HG02943 (cell line): ENCODE results near the gene KNL1.
A peak's percentile ranks its signal among the peaks of the same experiment; 100 is the strongest.
"Not testable (repeated sequence)": the region's sequence is repeated elsewhere in the genome, so short reads cannot be mapped to it uniquely, and the experiment has no call there.

Experiments
- ATAC-seq: cut with Tn5 transposase; IDR thresholded peaks from one replicate; pipeline ENCODE4 v1.9.1; 2021; ENCODE audit warnings: mild to moderate bottlenecking, low read depth, moderate library complexity; ENCODE audit not compliant: unreplicated experiment

KNL1 gene

GRCh38 chr15:40660686-40661085 lies 66.6 kb downstream of the KNL1 start:
- ATAC-seq: no peak

GRCh38 chr15:40664909-40665308 lies 70.9 kb downstream of the KNL1 start:
- ATAC-seq: no peak

GRCh38 chr15:40676290-40676689 lies 82.2 kb downstream of the KNL1 start:
- not testable (repeated sequence) for ATAC-seq

GRCh38 chr15:40676906-40677305 lies 82.9 kb downstream of the KNL1 start:
- not testable (repeated sequence) for ATAC-seq

- no peak for ATAC-seq
Observed at GRCh38 chr15:40680151-40680550, 86.1 kb downstream of the KNL1 start.

- ATAC-seq: not testable (repeated sequence)
Observed at GRCh38 chr15:40680959-40681358, 86.9 kb downstream of the KNL1 start.

- no peak for ATAC-seq
Observed at GRCh38 chr15:40684381-40684780, 90.3 kb downstream of the KNL1 start.

GRCh38 chr15:40685376-40685775 lies 91.3 kb downstream of the KNL1 start:
- no peak for ATAC-seq

GRCh38 chr15:40688932-40689799 lies 95.1 kb downstream of the KNL1 start:
- no peak for ATAC-seq

- no peak for ATAC-seq
Observed at GRCh38 chr15:40691737-40692136, 97.7 kb downstream of the KNL1 start.

GRCh38 chr15:40693904-40694687 lies 100.0 kb downstream of the KNL1 start:
- ATAC-seq: no peak

- ATAC-seq: peak; percentile 83
Observed at GRCh38 chr15:40694688-40695468, 100.8 kb downstream of the KNL1 start, which contains the start of gene RAD51. Gene RAD51, plus strand, starts transcription at chr15:40695174. Its CDS starts 3,585 bp downstream, at chr15:40698759.

GRCh38 chr15:40695469-40695890 lies 101.4 kb downstream of the KNL1 start:
- peak; percentile 20 for ATAC-seq

GRCh38 chr15:40696228-40696627 lies 102.2 kb downstream of the KNL1 start:
- no peak for ATAC-seq

GRCh38 chr15:40697916-40698315 lies 103.9 kb downstream of the KNL1 start:
- no peak for ATAC-seq

- no peak for ATAC-seq
Observed at GRCh38 chr15:40702077-40702476, 108.0 kb downstream of the KNL1 start.

GRCh38 chr15:40706121-40706520 lies 112.1 kb downstream of the KNL1 start:
- ATAC-seq: no peak
